NCI-H345 treated with DMSO at 0.1 percent for 48 hours (cell line): ENCODE measurements around the gene NOTUM.
"Not testable (repeated sequence)": the region's sequence is repeated elsewhere in the genome, so short reads cannot be mapped to it uniquely, and the experiment has no call there.

Source experiments
- DNase-seq: peaks from one replicate; lab custom pipeline; 2025; ENCODE audit not compliant: unreplicated experiment; lab: John Stamatoyannopoulos, UW

The NOTUM gene

DNA sequence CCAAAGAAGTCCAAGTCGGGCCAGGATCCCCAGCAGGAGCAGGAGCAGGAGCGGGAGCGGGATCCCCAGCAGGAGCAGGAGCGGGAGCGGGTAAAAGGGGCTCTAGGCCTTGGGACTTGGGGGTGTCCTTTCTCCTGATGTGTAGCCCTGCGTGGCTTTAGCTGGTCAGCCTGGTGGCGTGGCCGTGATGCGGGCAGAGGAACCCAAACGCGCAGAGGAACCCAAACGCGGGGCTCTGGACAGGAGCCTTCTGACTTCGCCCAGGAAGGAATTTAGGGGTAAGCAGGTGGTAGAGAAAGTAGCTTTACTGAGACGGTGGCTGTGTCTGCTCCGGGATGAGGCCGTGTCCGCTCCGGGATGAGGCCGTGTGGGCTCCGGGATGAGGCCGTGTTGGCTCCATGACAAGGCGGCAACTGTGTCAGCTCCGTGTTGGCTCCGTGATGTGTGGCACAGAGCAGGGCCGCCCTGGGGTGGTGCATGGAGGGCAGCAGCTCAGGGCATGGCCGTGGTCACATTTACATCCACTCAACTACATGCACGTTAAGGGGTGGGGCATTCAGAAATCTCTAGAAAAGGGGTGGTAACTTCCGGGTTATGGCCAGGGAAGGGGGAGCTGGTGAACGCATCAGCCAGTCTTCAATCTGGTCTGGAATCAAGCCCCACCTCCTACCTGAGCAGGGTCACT lies 35.9 kb upstream of the NOTUM start:
- DNase-seq: no peak

DNA sequence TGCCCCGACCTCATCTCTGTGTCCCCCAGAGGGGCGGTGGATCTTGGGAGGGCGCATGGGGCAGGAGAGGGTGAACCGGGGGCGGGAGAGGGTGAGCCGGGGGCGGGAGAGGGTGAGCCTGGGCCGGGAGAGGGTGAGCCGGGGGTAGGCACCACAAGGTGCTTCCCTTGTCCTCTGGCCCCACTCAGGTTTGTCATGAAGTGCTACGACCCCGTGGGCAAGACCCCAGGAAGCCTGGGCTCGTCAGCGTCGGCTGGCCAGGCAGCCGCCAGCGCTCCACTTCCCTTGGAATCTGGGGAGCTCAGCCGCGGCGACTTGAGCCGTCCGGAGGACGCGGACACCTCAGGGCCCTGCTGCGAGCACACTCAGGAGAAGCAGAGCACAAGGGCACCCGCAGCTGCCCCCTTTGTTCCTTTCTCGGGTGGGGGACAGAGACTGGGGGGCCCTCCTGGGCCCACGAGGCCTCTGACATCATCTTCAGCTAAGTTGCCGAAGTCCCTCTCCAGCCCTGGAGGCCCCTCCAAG lies 35.3 kb upstream of the NOTUM start:
- no peak for DNase-seq

DNA sequence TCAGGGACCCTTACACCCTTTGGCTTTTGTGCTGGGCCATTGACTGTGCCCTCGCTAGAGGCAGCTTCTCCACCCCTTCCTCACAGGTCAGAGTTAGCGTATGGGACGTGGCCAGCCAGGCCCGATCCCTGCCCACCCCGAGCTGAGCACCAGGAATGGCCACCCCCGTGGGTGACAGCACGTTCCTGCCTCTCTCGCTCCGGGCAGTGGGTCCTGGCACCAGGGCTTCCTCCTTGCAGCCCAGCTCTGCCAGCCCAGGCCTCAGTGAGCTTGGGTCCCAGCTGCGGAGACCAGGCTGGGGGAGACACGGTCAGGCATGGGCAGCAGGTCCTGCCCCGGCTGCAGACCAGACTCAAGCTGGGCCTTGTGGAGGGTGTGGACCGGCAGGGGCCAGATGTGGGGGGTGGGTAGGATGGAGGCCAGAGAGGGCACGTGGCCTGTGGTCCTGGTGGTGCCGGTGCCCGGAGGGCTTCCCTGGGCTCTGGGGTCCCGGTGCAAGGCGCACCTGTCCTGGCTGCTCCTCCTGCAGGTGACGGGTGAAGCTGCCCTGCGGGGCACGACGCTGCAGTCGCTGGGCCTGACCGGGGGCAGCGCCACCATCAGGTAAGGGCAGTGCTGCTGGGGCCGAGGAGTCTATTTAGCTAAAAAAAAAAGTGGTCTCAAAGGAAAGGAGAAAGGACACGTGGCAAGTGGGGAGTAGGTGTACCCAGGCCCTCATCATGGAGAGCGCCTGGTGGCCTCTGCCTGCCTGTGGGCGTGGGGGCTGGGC lies 34.7 kb upstream of the NOTUM start:
- no peak for DNase-seq

DNA sequence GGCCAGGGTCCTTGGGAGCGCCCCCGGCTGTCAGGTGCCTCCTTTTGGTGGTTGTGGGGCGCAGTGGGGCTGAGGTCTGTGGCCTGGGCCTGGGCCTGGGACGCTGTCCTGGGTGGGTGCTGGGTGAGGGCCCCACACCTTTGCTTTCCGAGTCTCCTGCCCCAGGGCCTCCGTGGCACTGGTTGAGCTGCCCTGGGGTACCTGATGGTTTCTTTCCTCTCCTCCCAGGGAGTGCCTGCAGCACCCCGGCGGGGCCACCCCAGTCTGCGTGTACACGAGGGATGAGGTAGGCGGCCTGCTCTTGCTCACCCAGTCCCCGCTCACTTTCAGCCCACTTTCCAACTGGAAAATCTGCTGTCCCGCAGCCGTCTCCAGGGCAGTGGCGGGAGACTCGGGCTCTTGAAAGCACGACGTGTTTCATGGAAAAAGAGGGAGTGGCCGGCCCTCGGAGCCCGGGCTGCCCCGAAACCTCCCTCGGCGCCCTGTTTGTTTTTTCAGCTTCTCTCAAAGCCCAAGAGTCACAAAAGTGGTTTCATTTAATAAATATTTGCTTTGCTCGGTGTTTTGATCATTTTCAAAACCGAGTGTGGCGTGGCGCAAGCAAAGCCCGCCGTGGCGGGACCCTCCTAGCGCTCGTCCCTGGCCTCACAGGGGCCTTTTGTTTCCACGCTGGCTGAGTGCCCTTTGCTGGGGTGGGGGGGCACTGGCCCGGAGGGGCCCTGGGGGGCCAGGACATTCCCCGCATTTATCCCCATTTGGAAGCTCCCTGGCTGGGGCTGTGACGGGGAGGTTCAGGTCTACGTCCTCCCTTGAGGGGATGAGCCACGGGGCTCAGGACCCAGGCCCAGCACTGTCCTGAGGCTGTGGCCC lies 33.8 kb upstream of the NOTUM start:
- DNase-seq: no peak

DNA sequence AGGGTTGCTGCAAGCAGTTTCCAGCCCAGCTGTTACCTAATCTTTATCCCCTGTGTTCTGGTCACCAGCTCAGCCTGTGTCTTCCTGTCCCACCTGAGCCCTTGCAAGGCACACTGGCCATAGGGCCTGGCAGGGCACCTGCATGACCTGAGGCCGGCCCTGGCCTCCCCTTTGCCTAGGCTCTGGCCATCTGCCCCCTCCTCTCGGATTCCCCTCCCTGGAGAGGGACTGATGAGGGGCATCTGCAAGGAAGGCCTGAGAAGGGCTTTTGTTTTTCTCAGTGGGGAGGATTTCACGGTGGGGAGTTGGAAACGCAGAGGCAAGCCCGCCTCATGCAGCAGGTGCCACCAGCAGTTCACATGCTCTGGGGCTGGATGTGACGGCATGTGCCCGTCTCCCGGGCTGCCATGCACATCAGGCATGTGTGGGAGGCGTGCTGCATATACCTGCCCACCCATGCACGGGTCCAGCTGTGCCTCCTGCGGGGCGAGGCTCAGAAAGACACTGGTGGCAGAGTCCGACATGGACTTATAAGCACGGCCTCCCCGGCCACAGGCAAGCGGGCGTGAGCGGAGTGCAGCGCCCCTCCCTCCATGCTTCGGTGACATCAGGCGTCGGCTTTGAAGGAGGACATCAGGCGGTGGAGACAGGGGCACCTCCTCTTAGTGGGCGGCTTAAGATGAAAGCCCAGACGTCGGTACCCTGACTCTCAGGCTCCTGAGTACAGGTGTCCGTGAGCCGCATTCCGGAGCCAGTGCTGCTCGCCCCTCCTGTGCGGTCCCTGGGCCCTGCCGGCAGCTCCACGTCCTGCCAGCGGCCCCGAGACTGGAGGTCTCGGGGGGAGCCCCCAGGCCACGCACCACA lies 33.0 kb upstream of the NOTUM start:
- no peak for DNase-seq

DNA sequence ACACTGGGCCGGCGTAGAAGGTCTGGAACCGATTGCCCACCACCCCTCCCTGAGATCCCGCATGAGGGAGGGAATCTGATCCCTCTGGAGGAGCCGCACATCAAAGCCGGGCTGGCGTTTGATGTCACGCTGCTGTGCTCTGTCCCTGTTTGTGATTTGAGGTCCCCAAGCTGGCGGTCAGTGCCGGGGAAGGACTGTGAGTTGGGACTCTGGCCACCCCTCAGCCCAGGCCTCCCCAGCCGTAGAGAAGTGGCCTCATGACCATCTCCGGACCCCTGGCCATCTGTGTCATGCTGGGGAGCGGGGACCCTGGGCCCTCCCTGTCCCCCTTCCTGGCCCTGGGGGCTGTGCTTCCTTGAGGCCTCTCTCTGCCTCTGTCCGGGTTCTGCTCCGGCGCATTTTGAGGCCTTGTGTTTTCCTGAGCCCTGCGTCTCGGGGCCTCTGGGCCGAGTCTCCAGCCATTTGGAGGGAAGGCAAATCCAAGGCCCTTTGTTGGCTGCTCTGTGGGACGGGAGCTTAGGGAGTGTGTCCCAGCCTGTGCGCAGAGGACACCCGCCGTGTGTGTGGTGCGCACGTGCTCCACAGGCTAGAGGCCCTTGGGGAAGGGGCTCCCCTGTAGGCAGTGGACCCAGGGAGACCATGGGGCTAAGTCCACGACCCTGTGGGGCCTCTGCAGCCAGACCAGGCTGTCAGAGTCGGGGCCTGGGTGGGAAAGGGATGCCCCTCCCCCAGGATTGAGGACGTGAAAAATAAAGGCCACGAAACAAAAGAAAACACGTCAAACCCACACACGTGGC lies 31.5 kb upstream of the NOTUM start:
- no peak for DNase-seq

DNA sequence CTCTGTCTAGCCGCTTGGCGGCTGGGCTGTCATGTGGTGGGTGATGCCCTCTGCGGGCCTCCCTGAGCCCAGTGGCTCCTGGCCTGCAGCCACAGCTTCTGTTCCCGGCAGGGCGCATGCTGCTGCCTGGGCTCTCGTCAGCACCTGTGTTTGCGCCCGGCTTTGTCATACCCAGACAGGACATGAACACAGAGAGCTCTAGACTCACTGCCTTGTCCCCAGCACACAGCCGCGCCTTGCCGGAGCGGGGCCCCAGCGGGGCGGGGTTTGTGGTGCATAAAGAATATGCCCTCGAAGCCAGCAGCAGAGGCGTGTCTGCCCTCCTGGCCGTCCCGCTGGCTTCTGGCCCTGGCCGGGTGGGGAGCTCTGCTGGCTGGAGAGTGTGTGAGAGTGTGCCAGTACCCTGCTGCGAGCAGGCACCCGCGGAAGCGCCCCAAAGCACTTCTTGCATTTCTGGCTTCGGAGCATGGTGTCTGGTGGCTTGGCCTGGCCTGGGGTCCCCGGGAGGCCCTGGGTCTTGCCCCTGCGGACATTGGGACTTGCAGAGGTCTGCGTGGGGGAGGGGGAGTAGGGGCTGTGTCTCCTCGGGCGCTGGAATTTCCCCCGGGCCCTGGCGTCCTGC lies 30.8 kb upstream of the NOTUM start:
- no peak for DNase-seq

DNA sequence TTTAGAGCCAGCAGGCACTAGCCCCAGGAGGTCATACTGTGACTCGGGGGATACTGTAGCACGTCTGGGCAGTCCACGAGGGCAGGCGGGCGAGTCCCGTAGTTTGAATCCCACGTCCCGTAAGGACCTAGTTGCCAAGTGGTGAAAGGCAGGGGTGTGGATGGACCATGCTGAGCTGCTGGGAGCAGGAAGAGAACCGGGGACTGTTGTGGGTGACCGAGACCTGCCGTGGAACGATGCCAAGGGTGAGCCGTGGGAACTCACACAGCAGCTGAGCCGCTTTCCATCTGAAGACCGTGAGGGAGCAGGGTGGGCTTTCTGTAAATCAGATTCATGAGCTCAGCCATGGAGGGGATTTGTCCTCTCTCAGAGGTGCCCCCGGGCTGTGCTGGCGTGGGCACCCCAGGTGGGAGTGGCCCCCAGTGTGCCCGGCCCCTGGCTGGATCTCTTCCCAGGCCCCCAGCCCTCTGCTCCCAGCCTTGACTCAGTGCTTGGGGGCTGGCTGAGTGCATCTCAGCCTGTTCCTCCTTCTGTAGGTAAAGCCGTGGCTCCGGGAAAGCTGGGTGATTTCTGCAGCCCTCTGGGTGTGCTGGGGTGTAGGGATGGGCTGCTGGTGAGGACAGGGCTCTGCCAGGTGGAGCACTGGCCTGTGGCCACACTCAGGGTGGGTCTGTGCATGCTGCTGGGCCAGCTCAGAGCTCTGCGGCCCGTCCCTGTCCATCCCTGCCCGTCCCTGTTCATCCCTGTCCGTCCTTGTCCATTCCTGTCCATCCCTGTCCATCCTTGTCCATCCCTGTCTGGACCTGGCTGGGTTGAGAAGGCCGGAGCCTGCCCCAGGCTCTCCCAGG lies 30.1 kb upstream of the NOTUM start:
- no peak for DNase-seq

DNA sequence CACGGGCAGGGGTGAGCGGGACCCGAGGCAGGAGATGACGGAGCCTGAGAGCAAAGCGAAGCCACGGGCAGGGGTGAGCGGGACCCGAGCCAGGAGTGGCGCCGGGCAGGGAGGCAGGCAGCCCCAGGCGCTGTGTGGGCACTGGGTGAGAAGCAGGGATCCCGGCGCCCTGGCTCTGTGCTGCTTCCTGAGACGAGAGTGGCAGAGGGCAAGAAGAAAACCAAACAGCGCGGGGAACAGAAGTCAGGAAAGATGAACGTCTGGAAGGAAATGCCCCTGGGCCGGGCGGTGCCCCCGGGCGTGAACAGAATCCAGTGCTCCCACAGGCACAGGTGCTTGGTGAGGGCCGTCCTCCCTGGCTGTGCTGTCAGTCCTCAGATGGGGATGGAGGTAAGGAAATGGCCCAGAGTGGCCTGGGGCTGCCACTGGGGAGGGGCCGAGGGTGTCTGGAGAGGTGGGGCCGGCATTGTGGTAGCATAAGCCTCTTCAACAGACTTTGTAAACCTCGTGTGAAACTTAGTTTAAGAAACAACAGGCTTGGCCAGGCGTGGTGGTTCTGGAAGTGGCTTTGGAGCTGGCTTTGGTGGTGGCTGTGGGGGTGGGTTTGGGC lies 26.3 kb upstream of the NOTUM start:
- no peak for DNase-seq

DNA sequence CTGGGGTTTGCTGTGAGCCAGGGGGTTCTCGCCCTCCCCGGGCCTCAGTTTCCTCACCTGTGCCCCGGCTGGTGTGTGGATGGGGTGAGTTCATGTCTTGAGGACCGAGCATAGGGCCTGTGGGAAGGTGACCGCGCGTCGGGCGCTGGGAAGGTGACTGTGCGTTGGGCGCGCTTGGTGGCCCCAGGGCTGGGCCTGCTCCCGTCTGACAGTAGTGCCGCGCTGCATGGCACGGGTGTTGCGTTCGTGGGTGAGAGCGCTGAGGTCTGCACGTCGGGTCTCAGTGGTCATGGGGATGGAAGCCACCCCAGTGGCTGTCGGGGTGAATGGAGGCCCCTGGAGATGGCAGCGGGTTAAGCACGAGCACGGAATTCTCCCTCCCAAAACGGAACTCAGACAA lies 25.6 kb upstream of the NOTUM start:
- no peak for DNase-seq

DNA sequence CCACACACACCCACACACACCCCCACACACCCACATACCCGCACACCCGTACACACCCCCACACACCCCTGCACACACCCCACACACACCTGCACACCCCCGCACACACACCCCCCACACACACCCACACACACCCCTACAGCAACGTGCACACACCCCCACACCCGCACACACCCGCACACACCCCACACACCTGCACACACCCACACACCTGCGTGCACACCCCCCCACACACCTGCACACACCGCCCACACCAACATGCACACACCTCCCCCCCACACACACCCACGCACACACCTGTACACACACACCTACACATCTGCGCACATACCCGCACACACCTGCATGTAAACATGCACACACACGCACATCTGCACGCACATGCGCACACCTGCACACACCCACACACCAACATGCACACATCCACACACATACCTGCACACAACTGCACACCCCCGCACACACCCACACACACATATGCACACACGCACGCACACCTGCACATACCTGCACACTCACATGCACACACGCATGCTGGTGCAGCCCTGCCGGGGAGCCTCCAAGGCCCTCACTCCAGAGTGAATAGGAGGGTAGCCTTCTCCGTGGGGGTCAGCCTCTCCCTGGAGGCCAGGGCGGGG lies 23.9 kb upstream of the NOTUM start:
- no peak for DNase-seq

DNA sequence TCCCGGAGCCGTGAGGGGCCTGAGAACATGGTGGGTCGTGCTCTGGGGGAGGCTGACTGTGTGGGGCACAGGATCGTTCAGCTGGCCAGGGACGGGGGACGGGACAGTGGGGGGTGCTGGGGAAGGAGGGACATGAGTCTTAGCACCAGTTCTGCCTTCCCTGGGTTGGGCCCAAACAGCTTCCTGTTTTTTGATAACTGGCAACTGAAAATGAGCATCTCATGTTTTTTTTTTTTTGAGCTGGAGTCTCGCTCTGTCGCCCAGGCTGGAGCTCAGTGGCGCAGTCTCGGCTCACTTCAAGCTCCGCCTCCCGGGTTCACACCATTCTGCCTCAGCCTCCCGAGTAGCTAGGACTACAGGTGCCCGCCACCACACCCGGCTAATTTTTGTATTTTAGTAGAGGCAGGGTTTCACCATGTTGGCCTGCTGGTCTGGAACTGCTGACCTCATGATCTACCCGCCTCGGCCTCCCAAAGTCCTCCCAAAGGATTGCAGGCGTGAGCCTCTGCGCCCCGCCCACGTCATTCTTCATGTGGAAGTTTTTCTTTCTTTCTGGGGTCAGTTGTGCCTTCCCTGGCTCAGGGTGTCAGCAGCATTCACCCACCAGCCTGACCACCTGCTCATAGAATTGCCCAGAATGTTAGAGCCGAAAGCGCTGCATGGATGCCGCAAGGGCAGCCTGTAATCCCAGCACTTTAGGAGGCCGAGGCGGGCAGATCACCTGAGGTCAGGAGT lies 22.8 kb upstream of the NOTUM start:
- no peak for DNase-seq

DNA sequence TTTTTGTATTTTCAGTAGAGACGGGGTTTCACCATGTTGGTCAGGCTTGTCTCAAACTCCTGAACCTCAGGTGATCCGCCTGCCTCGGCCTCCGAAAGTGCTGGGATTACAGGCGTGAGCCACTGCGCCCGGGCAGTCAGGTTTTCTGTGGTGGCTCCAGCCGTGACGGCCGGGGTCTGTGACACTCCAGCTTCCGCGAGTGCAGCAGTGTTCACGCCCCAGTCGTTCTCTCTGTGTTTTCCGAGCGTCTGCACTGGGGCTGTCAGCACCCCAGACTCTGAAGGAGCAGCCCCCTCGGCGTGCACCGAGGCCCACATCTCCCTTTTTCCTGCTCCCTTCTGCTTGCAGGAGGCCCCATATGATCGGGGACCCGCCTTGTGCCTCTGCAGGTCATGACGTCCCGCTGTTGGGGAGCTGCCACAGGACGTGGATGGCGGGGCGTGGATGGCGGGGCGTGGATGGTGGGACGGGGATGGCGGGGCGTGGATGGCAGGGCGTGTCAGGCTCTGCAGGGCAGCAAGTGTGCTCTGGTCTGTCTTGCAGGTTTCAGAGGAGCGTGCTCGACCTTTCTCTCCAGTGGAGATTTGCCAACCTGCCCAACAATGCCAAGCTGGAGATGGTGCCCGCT lies 22.1 kb upstream of the NOTUM start:
- DNase-seq: no peak

DNA sequence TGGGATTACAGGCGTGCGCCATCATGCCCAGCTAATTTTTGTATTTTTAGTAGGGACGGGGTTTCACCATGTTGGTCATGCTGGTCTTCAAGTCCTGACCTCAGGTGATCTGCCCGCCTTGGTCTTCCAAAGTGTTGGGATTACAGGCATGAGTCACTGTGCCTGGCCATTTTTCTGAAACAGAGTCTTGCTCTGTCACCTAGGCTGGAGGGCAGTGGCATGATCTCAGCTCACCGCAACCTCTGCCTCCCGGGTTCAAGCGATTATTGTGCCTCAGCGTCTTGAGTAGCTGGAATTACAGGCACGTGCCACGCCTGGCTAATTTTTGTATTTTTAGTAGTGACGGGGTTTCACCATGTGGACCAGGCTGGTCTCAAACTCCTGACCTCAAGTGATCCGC lies 20.5 kb upstream of the NOTUM start:
- not testable (repeated sequence) for DNase-seq

DNA sequence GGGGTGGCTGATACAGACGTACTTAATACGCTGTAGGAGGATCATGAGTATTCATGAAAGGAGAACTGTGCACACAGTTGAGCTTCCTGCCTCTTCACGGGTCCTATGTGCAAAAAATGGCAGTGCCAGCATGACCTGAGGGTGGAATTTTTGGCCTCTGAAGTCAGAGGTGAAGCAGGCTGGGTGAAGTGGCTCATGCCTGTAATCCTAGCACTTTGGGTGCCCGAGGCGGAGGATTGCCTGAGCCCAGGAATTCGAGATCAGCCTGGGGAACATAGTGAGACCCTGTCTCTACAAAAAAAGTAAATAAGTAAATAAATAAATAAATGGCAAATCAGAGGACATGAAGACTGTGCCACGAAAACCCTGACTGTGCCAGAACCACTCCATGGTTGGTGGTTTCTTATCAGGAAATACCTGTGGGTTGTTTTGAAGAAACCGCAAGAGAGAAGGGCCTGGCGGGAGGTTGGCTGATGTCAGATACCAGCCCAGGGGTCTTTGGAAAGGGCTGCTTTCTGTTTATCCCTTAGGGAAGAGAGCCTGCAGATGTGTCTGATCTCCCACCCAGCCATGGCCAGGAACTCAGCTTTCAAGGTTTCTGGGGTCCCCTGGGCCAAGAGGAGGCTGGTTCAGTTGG lies 19.8 kb upstream of the NOTUM start:
- DNase-seq: no peak

DNA sequence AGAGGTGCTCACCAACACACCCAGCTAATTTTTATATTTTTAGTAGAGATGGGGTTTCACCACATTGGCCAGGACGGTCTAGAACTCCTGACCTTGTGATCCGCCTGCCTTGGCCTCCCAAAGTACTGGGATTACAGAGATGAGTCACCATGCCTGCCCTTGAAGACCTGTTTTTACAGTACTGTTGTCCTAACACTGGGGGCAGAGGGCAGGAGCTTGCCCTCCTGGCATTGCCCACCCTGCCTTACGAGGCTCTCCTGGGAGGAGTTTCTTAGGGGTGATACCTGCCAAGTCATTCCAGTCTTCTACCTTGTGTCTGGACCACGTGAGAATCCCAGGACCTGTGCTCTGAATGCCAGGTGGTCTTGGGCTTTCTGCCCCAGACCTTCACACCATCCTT lies 19.1 kb upstream of the NOTUM start:
- DNase-seq: no peak
